Stomach (tissue), 9 donors: ENCODE results near the gene PHF11. TPM values are rescaled to one million over a fixed set of nuclear protein-coding genes. Genes with fewer than 3 reads are reported as not detected.

ENCODE experiments used
- DNase-seq, 2 donors: peaks; one replicate each; pipeline versions ENCODE4 v3.0.0 to v3.0.0-alpha.2; 2013 to 2019
- H3K27ac ChIP-seq, 5 donors: fragments of 200-600 bp in 4 of 5; sonication (generic) in 4 of 5; one replicate each; pipeline ENCODE4 v1.5.1; 2013 to 2019; ENCODE audit warnings: mild to moderate bottlenecking in 1 of 5, moderate library complexity in 1 of 5
- H3K27me3 ChIP-seq, 3 donors: fragments of 200-600 bp; sonication (generic); one replicate each; pipeline ENCODE4 v1.5.1; 2017 to 2019; ENCODE audit warnings: mixed run types in 1 of 3
- H3K36me3 ChIP-seq, 4 donors: fragments of 200-600 bp; sonication (generic); 1 replicate in 3 of 4; 2 replicates in 1 of 4; pipeline ENCODE4 v1.5.1; 2016 to 2019
- H3K4me1 ChIP-seq, 4 donors: fragments of 200-600 bp; sonication (generic); one replicate each; pipeline ENCODE4 v1.5.1; 2016 to 2019
- H3K4me3 ChIP-seq, 4 donors: fragments of 200-600 bp; sonication (generic) in 3 of 4; one replicate each; pipeline ENCODE4 v1.5.1; 2016 to 2019; ENCODE audit warnings: mild to moderate bottlenecking in 1 of 4
- H3K9me3 ChIP-seq, 4 donors: fragments of 200-600 bp; sonication (generic); one replicate each; pipeline ENCODE4 v1.5.1; 2016 to 2019
- EP300 ChIP-seq: sonication (generic); formaldehyde crosslinking; IDR thresholded peaks from one replicate; pipeline ENCODE4 v1.6.1; 2017; ENCODE audit warnings: antibody characterized with exemption
- POLR2A ChIP-seq, 4 donors: fragments of 450-650 bp; IDR thresholded peaks; one replicate each; pipeline ENCODE4 v1.6.1; 2016; ENCODE audit warnings: antibody characterized with exemption in 4 of 4, control low read depth in 2 of 4, mild to moderate bottlenecking in 1 of 4, moderate library complexity in 1 of 4
- POLR2AphosphoS5 ChIP-seq, 3 donors: sonication (generic); formaldehyde crosslinking; IDR thresholded peaks; one replicate each; pipeline ENCODE4 v1.6.1; 2016; ENCODE audit warnings: antibody characterized with exemption in 3 of 3
- WGBS, 5 donors: extraction: QIAGEN DNeasy Blood & Tissue Kit in 3 of 5; methylation state at CpG; one replicate each; pipeline versions ENCODE4 v1.1.5 to v1.1.7; 2013 to 2018; 5-methylcytosine and 5-hydroxymethylcytosine counted together
- intact Hi-C: fragments of 100-400 bp; cut with DNase I; formaldehyde crosslinking; loops from one replicate; pipeline ENCODE4 v1.15.1; 2023; ENCODE audit warnings: low total_unique reads
- polyA plus RNA-seq, 3 donors: library from polyadenylated mRNA; stranded (reverse); fragments of 200-250 nt; gene quantifications; one replicate each; pipeline ENCODE4 v1.2.3, GENCODE V29; 2013
- total RNA-seq, 5 donors: library from RNA; depleted of rRNA; stranded (reverse); fragments of >200 nt; gene quantifications; one replicate each; pipeline versions ENCODE4 v1.1.0 to v1.2.3, GENCODE V29; 2014 to 2016
- TF ChIP-seq, protein P1 (sequence below), 7 experiments: fragments of 450-650 bp in 4 of 7; fragments of 200-600 bp in 3 of 7; sonication (generic) in 3 of 7; IDR thresholded peaks; one replicate each; pipeline ENCODE4 v1.5.1; 2016 to 2019; ENCODE audit warnings: antibody characterized with exemption in 7 of 7, control low read depth in 2 of 7, mild to moderate bottlenecking in 1 of 7
- donor health status: healthy with polysubstance abuse.
- donor health status: Bipolar disorder and iron deficiency.
- donor health status: healthy.

PHF11 gene
- total and polyA plus RNA-seq, 8 donors = 18.2 to 140 (median 52.1) TPM

DNA sequence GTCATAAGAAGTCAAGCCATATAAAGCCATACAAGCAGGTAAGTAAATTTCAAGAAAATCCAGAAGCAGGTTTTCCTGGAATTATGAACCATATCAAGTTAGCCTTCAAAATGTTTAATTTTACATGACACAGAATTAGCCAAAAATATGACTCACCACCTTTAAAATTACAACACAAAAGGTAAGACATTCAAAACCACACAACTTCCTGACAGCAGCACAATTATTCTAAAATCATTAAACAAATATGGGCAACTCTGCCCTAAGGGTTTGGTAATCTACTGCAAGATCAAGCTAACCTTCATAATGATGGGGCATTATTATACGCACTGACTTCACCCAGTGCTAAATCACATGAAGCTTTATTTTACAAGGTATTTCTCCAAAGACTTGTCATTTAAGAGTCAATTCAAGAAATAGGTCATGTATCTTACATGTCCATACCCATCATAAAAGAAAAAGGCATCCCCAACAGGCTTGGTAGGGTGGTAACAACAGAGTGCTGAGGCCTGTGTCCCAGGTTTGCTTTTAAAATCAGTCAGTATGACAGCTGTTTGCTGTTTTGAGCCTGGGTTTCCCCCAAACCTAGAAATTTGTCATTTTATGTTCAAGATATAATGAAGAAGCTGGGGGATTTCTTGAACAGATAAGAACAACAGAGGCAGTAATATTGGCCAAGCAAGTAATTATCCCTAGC lies 74.4 kb downstream of the PHF11 start:
- TF ChIP-seq POLR2AphosphoS5 (IDR thresholded peaks at IDR 0.05) (no peak), EP300 (no peak), POLR2A (IDR thresholded peaks at IDR 0.05) (no peak)
- TF ChIP-seq, protein P1, sequence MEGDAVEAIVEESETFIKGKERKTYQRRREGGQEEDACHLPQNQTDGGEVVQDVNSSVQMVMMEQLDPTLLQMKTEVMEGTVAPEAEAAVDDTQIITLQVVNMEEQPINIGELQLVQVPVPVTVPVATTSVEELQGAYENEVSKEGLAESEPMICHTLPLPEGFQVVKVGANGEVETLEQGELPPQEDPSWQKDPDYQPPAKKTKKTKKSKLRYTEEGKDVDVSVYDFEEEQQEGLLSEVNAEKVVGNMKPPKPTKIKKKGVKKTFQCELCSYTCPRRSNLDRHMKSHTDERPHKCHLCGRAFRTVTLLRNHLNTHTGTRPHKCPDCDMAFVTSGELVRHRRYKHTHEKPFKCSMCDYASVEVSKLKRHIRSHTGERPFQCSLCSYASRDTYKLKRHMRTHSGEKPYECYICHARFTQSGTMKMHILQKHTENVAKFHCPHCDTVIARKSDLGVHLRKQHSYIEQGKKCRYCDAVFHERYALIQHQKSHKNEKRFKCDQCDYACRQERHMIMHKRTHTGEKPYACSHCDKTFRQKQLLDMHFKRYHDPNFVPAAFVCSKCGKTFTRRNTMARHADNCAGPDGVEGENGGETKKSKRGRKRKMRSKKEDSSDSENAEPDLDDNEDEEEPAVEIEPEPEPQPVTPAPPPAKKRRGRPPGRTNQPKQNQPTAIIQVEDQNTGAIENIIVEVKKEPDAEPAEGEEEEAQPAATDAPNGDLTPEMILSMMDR (IDR thresholded peaks at IDR 0.05) = no peak
- Histone ChIP-seq H3K27me3 (no peaks in the 10 kb centered on the region), H3K36me3 (peaks cover 0 to 22% (median 14%) of the 10 kb centered on the region in 4 donors), H3K27ac (no peak overlapping the region), H3K9me3 (no peaks in the 10 kb centered on the region), H3K4me1 (peaks cover 0 to 16% (median 9%) of the 10 kb centered on the region in 4 donors), H3K4me3 (no peak overlapping the region)
- WGBS, 5 donors = 62 to 79% (median 67%) methylated on average over 1 of the region's 1 CpG
- no peak for DNase-seq
- intact Hi-C loops = no loop called here

DNA sequence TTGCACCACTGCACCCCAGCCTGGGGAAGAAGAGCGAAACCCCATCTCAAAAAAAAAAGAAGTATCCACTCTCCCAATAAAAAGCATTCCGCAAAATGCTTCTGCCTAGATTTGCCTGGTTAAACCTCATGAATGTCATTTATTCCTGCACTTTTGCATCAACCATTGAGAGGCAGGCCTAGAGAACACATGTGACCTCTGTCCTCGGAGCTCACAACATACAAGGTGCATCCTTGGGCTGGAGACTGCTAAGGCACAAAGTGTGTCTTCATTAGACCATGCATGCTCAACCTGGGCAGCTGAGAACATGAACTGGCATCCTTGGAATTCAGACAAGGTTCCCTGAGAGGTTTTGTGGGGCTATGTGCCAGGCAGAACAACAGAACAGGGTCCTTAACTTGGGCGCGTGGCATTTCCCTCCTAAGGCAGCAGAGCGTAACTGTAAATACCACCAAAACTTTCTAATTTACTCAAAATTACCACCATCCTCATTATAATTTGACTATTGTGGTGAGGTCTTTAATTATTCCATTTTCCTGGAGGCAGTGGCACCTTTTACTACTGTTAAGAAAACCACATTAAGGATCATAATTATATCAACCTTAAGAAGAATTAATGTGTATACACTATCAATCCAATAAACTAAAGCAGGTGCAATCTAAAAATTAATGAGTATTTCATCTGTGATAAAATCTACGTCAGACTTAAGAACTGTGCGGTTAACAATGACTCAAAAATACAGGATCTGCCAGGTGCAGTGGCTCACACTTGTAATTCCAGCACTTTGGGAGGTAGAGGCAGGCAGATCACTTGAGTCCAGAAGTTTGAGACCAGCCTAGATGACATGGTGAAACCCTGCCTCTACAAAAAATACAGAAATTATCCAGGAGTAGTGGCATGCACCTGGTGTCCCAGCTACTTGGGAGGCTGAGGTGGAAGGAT lies 75.8 kb downstream of the PHF11 start:
- peaks cover 0 to 16% (median 10%) of the 10 kb centered on the region in 4 donors for H3K4me1 ChIP-seq
- H3K4me3 ChIP-seq = no peak overlapping the region
- TF ChIP-seq POLR2A (IDR thresholded peaks at IDR 0.05) (no peak), POLR2AphosphoS5 (IDR thresholded peaks at IDR 0.05) (no peak), EP300 (no peak)
- TF ChIP-seq, protein P1 (IDR thresholded peaks at IDR 0.05) = no peak
- no peak overlapping the region for H3K27ac ChIP-seq
- no peak for DNase-seq
- 83 to 94% (median 88%) methylated on average over 8 of the region's 8 CpGs for WGBS, 5 donors
- no peaks in the 10 kb centered on the region for H3K9me3 ChIP-seq
- H3K27me3 ChIP-seq = no peaks in the 10 kb centered on the region
- intact Hi-C loops = no loop called here
- H3K36me3 ChIP-seq = peaks cover 0 to 10% (median 6%) of the 10 kb centered on the region in 4 donors

Other genes starting within 250 kb of the PHF11 start
- gene CDADC1, start 248.0 kb upstream of the PHF11 start, total RNA-seq = 10 to 100 TPM; 11.0 to 37.5 (median 18.4) TPM
- gene CDADC1, start 248.0 kb upstream of the PHF11 start, polyA plus RNA-seq = 1 to 10 TPM; 4.5 to 5.2 (median 4.7) TPM
- 10 to 100 TPM; 29.3 to 61.6 (median 45.5) TPM for gene CAB39L, start 51.9 kb upstream of the PHF11 start, total RNA-seq
- 10 to 100 TPM; 11.4 to 20.2 (median 12.0) TPM for gene CAB39L, start 51.9 kb upstream of the PHF11 start, polyA plus RNA-seq
- 10 to 100 TPM in 3 of 5 donors, 1 to 10 TPM in 2; 3.5 to 28.6 (median 13.5) TPM for gene SETDB2, start 51.7 kb upstream of the PHF11 start, total RNA-seq
- 1 to 10 TPM; 3.4 to 6.6 (median 3.5) TPM for gene SETDB2, start 51.7 kb upstream of the PHF11 start, polyA plus RNA-seq
- gene RCBTB1, start 89.6 kb downstream of the PHF11 start, total RNA-seq = 10 to 100 TPM in 3 of 5 donors, 1 to 10 TPM in 2; 1.2 to 48.2 (median 13.0) TPM
- gene RCBTB1, start 89.6 kb downstream of the PHF11 start, polyA plus RNA-seq = 1 to 10 TPM; 7.5 to 9.6 (median 9.2) TPM
- gene ARL11, start 132.6 kb downstream of the PHF11 start, total RNA-seq = under 1 TPM in 3 of 5 donors, not detected in 2; under 0.01 to 0.37 (median 0.29) TPM
- gene ARL11, start 132.6 kb downstream of the PHF11 start, polyA plus RNA-seq = 1 to 10 TPM in 1 of 3 donors, under 1 TPM in 2; 0.73 to 1.2 (median 0.92) TPM
- 100 to 1,000 TPM in 2 of 5 donors, 10 to 100 TPM in 3; 36.5 to 307 (median 79.3) TPM for gene EBPL, start 195.5 kb downstream of the PHF11 start, total RNA-seq
- gene EBPL, start 195.5 kb downstream of the PHF11 start, polyA plus RNA-seq = 10 to 100 TPM; 38.5 to 92.0 (median 49.8) TPM